OCI-LY7 (cell line): ENCODE data around the gene SERPINE1. TPM values are rescaled to one million over a fixed set of nuclear protein-coding genes. Genes with fewer than 3 reads are reported as not detected.

Source experiments
- BruUV-seq: library from RNA; stranded (reverse); fragments of 400-500 nt; replicated peaks from 2 replicates; lab custom pipeline; 2021; lab: Mats Ljungman, UMichigan
- CTCF ChIA-PET: fragments of 300-600 bp; sonication (Branson Sonifier 250); formaldehyde crosslinking; loops from one replicate; lab custom pipeline; 2022; ENCODE audit warnings: antibody characterized with exemption; ENCODE audit not compliant: unreplicated experiment; lab: Charles Lee
- POLR2A ChIA-PET: fragments of 300-600 bp; sonication (Branson Sonifier 250); formaldehyde crosslinking; loops from one replicate; lab custom pipeline; 2022; ENCODE audit warnings: antibody characterized with exemption; lab: Charles Lee
- DNase-seq: peaks from one replicate; pipeline ENCODE4 v3.0.0-alpha.2; 2015; ENCODE audit warnings: low spot score
- H2AFZ ChIP-seq: fragments of 200-600 bp; sonication (generic), shearing (Covaris generic); 2 replicates; pipeline ENCODE4 v1.6.1; 2014; ENCODE audit warnings: mild to moderate bottlenecking, antibody characterized with exemption, low read length, moderate library complexity
- H3K27ac ChIP-seq: fragments of 200-600 bp; sonication (generic); 2 replicates; pipeline ENCODE4 v1.5.1; 2014; ENCODE audit warnings: mixed run types, low read depth, mild to moderate bottlenecking, moderate library complexity, low read length, inconsistent platforms; ENCODE audit not compliant: poor library complexity, severe bottlenecking
- H3K36me3 ChIP-seq: fragments of 200-600 bp; sonication (generic); 2 replicates; pipeline ENCODE4 v1.6.1; 2014; ENCODE audit warnings: mild to moderate bottlenecking, antibody characterized with exemption, low read length, moderate library complexity, mixed read lengths; ENCODE audit not compliant: insufficient read depth
- H3K4me1 ChIP-seq: fragments of 200-600 bp; sonication (generic); 2 replicates; pipeline ENCODE4 v1.5.1; 2014; ENCODE audit warnings: mild to moderate bottlenecking, low read length; ENCODE audit not compliant: insufficient read depth, poor library complexity, severe bottlenecking
- H3K4me2 ChIP-seq: fragments of 200-600 bp; sonication (generic); 2 replicates; pipeline ENCODE4 v1.6.1; 2014; ENCODE audit warnings: mild to moderate bottlenecking, low read length
- H3K4me3 ChIP-seq: fragments of 200-600 bp; sonication (generic); 2 replicates; pipeline ENCODE4 v1.5.1; 2014; ENCODE audit warnings: mild to moderate bottlenecking, low read depth, low read length; ENCODE audit not compliant: poor library complexity, severe bottlenecking
- H3K79me2 ChIP-seq: fragments of 200-600 bp; sonication (generic); 2 replicates; pipeline ENCODE4 v1.6.1; 2016; ENCODE audit warnings: low read depth, mild to moderate bottlenecking, low read length, moderate library complexity, mixed read lengths; ENCODE audit not compliant: insufficient read depth
- H3K9me2 ChIP-seq: fragments of 200-600 bp; sonication (generic); 2 replicates; pipeline ENCODE4 v1.6.1; 2016; ENCODE audit warnings: mild to moderate bottlenecking, low read length, mixed read lengths; ENCODE audit not compliant: insufficient read depth
- H3K9me3 ChIP-seq: fragments of 200-600 bp; sonication (generic); 2 replicates; pipeline ENCODE4 v1.6.1; 2014; ENCODE audit warnings: mild to moderate bottlenecking, mixed run types, low read length, mixed read lengths
- H4K20me1 ChIP-seq: fragments of 200-600 bp; sonication (generic); 2 replicates; pipeline ENCODE4 v1.6.1; 2014; ENCODE audit warnings: mild to moderate bottlenecking, antibody characterized with exemption, low read length, moderate library complexity, mixed read lengths; ENCODE audit not compliant: insufficient read depth
- EZH2phosphoT487 ChIP-seq: fragments of 200-600 bp; sonication (generic); IDR thresholded peaks from 2 replicates; pipeline ENCODE4 v1.6.1; 2018; ENCODE audit warnings: low read depth, borderline replicate concordance, mild to moderate bottlenecking, mixed run types, antibody characterized with exemption, low read length, moderate library complexity, mixed read lengths
- intact Hi-C: fragments of 100-400 bp; cut with micrococcal nuclease; formaldehyde crosslinking; loops from one replicate; pipeline ENCODE4 v1.10.0; 2022; ENCODE audit not compliant: unreplicated experiment
- total RNA-seq, 2 experiments: library from RNA; depleted of rRNA in 1 of 2; stranded (reverse); fragments of >200 nt in 1 of 2; shearing (Covaris generic) in 1 of 2; gene quantifications; 2 replicates each; pipeline ENCODE4 v1.2.3, GENCODE V29; 2014 to 2022
- TF ChIP-seq, protein P1 (sequence below): fragments of 200-600 bp; sonication (generic); conservative IDR thresholded peaks from 2 replicates; pipeline ENCODE4 v1.5.1; 2014; ENCODE audit warnings: mild to moderate bottlenecking, antibody characterized with exemption, low read length, moderate library complexity, mixed read lengths

The SERPINE1 gene
- total RNA-seq, 2 experiments from 2014 or later, result 0.42 TPM; not detected in 1

DNA sequence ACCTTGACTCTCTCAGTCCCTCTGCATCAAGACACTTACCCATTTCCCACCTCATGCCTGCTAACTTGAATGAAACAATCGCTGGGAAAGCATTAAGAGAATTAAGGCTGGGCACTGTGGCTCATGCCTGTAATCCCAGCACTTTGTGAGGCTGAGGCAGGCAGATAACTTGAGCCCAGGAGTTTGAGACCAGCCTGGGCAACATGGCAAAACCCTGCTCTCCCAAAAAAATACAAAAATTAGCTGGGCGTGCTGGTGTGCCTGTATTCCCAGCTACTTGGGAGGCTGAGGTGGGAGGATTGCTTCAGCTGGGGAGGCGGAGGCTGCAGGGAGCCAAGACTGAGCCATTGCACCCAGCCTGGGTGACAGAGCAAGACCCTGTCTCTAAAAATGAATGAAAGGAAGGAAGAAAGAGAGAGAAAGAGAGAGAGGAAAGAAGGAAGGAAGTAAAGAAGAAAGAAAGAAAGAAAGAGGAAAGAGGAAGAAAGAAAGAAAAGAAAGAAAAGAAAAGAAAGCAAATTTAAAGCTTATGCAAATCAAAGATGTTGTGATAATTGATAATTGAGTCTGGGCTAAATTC, 646 bp downstream of the SERPINE1 start:
- Histone ChIP-seq H3K9me3 (no peaks in the 10 kb centered on the region), H3K4me3 (no peak overlapping the region), H3K4me2 (peak overlapping the region; percentile 53), H2AFZ (no peak overlapping the region), H4K20me1 (no peaks in the 10 kb centered on the region), H3K9me2 (no peaks in the 10 kb centered on the region), H3K4me1 (peaks cover 23% of the 10 kb centered on the region), H3K79me2 (no peaks in the 10 kb centered on the region), H3K27ac (no peak overlapping the region), H3K36me3 (no peaks in the 10 kb centered on the region)
- CTCF ChIA-PET, result interaction anchor here (0.6 kb wide), 1 partner anchor 180 kb away, joined by 3 read pairs; no protein-coding TSS in a partner anchor
- no TSS peak for BruUV-seq
- no peak for DNase-seq
- POLR2A ChIA-PET, result no interaction called here
- TF ChIP-seq, protein P1, sequence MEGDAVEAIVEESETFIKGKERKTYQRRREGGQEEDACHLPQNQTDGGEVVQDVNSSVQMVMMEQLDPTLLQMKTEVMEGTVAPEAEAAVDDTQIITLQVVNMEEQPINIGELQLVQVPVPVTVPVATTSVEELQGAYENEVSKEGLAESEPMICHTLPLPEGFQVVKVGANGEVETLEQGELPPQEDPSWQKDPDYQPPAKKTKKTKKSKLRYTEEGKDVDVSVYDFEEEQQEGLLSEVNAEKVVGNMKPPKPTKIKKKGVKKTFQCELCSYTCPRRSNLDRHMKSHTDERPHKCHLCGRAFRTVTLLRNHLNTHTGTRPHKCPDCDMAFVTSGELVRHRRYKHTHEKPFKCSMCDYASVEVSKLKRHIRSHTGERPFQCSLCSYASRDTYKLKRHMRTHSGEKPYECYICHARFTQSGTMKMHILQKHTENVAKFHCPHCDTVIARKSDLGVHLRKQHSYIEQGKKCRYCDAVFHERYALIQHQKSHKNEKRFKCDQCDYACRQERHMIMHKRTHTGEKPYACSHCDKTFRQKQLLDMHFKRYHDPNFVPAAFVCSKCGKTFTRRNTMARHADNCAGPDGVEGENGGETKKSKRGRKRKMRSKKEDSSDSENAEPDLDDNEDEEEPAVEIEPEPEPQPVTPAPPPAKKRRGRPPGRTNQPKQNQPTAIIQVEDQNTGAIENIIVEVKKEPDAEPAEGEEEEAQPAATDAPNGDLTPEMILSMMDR, result no peak
- TF ChIP-seq EZH2phosphoT487, result no peak
- intact Hi-C loops, result no loop called here

DNA sequence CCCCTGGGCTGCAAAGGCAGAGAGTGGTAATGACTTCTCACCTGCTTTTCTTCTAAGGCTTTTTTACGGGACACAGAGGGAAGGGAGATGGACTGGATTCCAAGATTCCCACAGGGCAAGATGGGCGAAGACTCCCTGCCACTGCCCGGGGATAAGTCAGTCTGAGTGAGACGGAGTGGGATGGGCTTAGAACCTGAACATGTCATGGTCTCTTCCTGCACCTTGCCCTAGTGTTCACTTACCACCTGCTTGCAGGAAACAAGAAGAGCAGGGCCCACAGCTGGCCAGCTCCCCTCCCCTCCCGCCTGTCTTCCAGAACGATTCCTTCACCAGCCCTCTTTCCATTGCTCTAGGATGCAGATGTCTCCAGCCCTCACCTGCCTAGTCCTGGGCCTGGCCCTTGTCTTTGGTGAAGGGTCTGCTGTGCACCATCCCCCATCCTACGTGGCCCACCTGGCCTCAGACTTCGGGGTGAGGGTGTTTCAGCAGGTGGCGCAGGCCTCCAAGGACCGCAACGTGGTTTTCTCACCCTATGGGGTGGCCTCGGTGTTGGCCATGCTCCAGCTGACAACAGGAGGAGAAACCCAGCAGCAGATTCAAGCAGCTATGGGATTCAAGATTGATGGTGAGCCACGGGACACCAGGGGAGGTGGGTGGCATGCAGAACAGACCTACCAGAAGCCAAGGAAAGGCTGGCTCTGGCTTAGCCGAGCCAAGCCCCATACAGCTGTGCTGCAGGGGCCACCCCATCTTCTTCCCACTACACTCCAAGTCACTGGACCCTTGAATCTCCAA, 1.3 kb downstream of the SERPINE1 start:
- no peak for DNase-seq
- TF ChIP-seq EZH2phosphoT487, result no peak
- TF ChIP-seq, protein P1, result no peak

More for the DNA sequence above, 1.3 kb downstream of the SERPINE1 start:
- Histone ChIP-seq H3K4me2 (no peak overlapping the region), H3K4me1 (peaks cover 23% of the 10 kb centered on the region), H3K9me2 (no peaks in the 10 kb centered on the region), H3K9me3 (no peaks in the 10 kb centered on the region), H3K79me2 (no peaks in the 10 kb centered on the region), H4K20me1 (no peaks in the 10 kb centered on the region), H2AFZ (no peak overlapping the region), H3K27ac (no peak overlapping the region), H3K36me3 (no peaks in the 10 kb centered on the region), H3K4me3 (no peak overlapping the region)
- intact Hi-C loops, result no loop called here
- ChIA-PET POLR2A (interaction anchor here (0.6 kb wide), 1 partner anchor 1915 kb away, joined by 5 read pairs; no protein-coding TSS in a partner anchor), CTCF (no interaction called here)
- BruUV-seq, result no TSS peak
